CD4-positive, alpha-beta T cell treated with Interleukin-4 for 4 hours (primary cell): ENCODE results near the gene TENT4B.
"Not testable (repeated sequence)": the region's sequence is repeated elsewhere in the genome, so short reads cannot be mapped to it uniquely, and the experiment has no call there.

ENCODE experiments used
- DNase-seq: peaks from one replicate; pipeline ENCODE4 v3.0.0-alpha.2; 2020

The TENT4B gene

DNA sequence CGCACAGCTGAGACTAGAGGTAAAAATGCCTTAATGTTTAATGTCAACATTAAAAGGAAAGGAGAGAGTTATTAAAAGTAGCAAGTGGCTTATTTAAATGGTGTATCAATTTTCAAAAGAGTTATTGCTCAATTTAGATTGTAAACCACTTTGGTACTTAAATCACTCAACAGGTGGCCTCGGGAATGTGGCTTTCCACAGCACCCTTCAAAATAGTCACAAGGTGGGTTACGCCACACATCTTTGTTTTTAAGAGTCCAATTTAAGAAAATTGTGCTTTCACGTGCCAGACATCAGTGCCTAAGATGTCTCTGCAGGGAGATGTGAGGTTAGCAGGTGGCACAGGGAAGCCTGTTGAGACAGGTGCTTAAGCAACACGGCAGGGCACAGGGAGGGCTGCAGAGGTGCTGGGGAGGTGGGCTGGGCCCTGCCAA is 85.8 kb downstream of the TENT4B start:
- DNase-seq, result no peak

DNA sequence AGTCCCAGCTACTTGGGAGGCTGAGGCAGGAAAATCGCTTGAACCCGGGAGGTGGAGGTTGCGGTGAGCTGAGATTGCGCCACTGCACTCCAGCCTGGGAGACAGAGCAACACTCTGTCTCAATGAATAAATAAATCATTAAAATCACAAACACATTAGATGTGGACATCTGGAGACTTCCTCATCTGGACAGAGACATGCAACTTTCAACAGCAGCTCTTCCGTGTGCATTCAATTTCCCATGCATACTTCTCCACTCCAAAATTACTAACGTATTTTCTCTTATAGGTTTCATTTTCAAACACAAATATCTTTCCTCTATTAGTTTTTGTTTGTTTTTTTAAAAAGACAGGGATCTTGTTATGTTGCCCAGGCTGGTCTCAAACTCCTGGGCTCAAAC is 89.9 kb downstream of the TENT4B start:
- DNase-seq, result not testable (repeated sequence)

DNA sequence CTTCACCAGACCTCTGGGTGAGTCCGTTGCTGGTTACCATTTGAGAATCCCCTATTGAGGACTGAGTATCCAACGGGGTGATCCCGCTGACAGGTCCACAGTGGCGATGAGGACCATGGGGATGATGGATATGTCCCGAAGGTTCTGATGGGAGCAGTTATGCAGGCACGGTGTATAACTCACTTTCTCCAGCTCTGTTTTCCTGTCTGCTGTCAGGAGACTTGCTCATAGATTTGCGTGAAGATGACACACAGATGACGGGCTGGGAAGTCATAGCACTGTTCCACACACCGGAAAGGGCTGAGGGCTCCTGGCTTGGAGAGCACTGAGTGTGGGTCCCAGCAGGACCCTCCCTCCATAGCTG is 91.0 kb downstream of the TENT4B start:
- no peak for DNase-seq

DNA sequence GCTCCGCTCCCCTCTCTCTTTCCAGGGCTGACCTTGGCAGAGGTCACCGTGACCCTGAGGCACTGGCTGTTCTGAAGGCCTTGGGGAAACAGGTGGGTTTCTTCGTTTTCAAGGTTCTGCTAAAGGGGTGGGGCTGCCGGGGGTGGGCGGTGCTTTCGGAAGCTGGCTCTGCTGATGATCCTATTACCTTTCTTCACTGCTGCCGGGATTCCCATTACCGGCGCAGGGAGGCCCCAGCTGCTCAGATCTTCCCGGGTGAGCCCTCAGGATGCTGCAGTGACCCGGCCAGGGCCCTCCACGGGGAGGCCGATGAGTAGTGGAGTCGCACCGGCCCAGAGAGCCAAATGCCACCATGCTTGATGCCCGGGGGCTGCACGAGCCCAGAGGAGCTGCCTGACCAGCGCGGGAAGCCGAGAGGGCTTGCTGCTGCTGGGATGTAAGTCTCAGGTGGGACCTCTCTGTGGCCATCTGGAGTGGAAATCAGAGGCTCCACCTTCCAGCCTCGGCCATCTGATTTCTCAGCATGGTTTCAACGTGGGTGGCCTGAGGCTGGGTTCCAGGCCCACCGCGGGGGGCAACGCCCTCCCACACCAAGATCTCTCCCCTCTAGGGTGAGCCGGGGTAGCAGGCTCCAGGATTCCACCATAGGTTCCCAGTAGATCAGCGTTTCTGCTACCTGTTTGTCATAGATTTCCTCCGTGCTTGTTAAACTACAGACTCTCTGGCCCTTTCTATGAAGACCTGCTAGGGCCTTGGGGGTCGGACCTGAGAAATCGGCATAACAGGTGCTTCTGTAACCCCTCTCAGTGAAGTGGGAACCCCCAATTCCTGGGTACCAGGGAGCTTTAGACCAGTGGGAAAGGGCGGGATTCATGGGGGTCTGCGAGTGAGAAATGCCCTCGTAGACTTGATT is 91.7 kb downstream of the TENT4B start:
- no peak for DNase-seq

DNA sequence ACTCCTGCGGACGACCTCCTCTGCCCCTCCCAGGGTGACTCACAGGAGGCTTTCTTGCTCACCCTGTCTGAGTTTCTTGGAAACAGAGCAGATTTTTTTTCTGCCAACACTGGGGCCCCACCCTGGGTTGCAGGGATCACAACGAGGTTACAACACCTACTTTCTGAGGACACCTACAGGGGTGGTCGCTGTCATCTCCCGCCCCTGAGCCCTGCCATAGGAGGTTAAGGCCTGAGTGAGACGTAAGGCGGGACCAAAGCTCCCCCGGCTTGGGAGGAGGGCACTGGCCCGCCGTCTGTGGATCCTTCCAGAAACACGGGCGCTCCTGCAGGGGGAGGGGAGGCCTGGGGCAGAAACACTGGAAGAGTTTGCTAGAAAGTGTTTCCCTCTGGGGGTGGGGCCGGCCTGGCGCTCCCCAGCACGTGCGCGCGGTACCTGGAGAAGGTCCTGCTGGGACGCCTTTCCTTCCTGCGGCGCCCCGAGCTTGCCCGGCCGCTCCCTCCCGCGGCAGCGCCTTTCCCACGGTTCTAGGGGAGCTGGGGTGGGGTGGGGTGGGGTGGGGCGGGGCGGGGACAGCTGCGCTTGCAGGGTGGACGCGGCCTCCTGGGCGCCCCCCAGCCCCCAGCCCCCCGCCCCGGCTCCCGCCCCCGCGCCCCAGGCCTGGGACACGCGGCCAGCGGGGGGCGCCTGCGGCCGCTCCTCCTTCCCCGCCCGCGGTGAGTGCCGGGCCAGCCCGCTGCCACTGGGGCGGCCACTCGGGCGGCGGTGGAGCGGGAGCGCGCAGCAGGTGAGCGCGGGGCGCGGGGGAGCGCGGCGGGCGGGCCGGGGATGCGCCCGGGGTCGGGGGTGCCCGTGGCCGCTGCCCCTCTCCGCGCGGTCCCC is 92.6 kb downstream of the TENT4B start:
- peak; percentile 88 for DNase-seq

DNA sequence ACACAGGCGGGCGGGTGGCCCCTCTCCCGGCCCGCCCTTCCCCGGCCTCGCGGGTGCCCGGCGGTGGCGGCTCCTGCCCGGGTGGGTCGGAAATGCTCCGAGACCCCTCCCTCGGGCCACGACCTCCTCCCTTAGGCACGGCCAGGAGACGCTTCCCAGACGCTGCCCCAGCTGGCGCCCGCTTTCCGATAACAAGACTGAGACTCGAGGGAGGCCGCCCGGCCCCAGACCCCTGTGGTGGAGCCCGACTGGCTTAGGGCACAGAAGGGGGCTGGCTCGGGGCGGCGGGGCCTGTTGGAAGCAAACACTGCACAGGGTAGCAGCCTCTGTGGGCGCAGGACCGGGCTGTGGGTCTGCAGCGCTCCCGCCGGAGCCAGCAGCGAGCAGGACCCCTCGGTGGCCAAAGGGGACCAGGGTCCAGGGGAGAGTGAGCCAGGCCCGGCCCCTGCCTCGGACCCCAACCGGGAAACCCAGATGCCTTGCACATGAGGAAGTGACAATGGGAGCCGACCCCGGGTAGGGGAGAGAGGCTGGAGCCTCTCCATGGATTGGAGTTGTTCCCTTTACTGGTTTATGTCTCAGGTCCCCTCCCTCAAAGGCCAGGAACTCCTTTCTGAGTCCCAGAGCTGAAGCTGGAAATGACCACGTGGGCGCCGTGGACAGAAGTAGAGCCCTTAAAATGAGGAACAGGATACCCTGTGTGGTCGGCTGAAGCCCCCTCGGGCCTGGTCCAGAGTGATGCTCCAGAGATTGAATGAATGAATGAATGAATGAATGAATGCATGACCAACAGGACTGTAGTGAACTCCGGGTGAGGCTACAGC is 93.4 kb downstream of the TENT4B start:
- DNase-seq, result no peak

DNA sequence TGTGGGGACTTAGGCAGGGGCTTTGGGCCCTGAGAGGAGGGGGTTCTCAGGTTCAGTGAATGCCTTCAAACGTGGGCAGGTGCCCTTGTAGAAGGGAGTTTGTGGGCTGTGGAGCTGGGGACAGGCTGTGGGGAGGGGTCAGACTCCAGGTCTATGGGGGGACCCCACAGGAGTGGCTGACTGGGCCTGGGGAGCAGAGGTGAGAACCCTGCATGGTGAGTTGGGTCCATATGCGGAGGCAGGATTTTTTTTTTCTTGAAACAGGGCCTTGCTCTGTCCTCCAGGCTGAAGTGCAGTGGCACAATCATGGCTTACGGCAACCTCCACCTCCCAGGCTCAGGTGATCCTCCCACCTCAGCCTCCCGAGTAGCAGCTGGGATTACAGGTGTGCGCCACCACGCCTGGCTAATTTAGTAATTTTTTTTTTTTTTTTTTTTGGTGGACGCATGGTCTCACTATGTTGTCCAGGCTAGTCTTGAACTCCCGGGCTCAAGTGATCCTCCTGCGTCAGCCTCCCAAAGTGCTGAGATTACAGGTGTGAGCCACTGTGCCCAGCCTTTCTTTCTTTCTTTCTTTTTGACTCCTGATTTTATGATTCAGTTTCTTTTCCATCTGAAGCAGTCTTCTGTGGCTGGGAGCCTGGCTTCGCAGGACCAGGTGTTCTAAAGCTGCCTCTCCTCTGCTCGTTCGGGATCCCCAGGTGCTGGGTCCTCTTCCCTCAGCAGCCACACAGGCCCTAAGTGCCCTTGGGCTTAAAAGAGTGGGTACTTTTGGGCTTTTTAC is 94.2 kb downstream of the TENT4B start:
- no peak for DNase-seq

DNA sequence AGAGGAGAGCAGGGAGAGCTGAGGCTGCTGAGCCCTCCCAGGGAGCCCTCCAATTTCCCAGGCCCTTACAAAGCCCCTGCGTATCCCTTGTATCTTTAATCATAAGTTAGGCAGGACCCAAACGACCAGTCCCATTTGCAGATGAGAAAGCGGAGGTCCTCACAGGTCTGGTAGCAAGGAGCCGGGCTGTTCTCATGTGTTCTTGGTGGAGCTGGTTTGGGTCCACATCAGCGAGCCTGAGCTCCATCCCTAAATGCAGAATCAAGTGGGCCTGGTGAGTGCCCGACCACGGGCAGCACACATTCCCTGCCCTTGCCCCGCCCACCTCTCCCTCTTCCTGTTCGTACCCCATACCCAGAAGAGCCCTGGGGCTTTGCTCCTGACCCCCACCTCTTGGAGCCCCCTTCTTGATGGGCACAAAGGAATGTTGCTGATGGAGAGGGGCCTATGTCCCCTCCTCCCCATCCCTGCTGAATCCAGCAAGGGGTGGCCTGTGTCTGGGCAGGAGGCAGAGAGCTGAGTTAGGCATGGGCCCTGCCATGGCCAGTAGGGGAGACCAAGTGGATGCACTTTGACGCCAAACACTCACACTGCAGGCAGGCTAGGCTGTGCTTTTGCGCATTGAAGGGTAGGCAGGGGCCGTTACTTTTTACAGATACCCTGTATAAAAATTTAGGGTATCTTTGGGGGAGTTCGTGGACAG is 95.0 kb downstream of the TENT4B start:
- DNase-seq, result no peak

DNA sequence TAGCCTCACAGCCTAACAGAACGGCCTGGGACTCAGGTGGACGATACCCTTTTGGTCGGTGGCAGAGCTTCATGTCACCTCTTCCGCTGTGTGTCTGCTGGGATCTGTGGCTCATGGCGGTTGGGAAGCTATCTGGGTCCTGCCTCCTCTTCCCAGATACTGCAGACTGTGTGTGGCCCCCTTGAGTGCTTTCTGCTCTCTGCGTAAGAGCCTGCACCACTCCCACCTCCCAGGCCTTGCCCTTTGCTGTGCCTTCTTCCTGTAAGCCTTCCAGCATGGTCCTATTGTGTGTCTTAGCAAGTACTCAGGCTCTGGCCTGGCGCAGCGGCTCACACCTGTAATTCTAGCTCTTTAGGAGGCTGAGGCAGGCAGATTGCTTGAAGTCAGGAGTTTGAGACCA is 95.7 kb downstream of the TENT4B start:
- no peak for DNase-seq

DNA sequence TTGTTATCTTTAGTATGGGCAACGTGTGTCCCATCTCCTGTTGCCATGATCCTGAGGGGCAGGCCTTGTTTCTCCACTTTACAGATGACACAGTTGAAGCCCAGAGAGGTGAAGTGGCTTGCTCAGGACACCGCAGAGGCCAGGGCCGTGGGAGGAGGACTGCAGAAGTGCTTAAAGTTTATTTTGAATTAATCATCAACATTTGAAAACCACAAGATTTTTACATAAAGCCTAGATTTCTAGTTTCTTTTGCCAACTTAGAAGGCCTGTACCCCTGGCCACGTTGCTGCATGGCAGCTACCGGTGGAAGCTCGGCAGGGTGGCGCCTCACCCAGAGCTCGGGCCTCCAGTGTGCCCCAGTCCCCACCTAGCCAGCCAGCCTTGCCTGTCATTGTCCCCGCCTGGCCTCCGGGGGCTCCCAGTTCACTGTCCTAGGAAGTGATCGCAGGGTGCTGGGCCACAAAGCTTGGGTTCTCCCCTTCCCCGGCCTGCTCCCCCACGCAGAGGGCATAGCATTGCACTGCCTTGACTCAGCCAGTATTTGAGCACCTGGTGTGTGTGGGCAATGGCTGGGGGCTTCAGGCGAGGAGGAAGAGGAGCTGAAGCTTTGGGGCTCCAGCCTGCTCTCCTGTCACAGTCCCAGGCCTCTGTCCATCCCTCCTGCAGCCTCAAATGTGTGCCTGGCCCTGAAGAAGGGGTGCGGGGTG is 98.4 kb downstream of the TENT4B start:
- no peak for DNase-seq

DNA sequence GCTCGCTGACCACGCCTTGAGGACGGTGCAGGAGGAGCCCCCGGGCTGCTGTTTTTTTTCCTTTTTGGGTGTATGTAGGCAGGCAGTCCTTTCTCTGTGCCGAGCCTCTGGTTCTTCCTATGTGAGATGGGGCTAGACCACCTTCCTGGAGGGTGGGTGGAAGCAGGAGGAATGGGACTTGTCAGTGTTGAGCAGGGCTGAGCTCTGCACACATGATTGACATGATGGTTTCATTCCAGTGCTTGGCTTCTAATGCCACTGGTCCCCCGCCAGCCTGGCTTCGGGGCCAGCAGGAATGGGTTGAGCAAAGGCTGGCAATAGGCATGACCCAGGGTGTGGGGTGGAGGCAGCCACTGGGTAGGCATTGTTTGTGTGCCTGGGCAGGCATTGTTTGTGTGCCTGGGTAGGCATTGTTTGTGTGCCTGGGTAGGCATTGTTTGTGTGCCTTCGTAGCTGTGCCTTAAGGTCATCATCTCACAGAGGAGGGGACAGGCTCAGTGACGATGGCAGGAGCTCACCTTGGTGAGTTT is 99.0 kb downstream of the TENT4B start:
- DNase-seq, result no peak

DNA sequence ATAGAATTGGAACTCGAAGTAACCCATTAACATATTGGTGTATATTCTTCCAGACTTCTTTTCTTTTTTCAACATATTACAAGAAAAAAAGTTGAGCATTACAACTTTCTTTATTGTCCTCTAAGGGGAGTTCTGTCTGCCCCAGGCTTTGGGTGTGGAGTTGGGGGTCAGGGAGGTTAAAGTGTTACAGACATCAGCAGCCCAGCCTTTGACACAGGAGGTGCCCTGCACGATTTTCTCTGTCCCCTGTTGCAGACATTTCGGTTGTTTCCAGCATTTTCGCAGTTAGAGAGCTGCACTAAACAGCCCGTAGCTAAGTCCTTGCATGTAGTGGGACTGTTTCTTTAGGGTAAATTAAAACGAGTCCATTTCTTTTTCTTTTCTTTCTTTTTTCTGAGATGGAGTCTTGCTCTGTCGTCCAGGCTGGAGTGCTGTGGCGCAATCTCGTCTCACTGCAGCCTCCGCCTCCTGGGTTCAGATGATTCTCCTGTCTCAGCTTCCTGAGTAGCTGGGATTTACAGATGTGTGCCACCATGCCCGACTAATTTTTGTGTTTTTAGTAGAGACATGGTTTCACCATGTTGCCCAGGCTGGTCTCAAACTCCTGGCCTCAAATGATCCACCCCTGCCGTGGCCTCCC is 99.9 kb downstream of the TENT4B start:
- DNase-seq, result no peak

DNA sequence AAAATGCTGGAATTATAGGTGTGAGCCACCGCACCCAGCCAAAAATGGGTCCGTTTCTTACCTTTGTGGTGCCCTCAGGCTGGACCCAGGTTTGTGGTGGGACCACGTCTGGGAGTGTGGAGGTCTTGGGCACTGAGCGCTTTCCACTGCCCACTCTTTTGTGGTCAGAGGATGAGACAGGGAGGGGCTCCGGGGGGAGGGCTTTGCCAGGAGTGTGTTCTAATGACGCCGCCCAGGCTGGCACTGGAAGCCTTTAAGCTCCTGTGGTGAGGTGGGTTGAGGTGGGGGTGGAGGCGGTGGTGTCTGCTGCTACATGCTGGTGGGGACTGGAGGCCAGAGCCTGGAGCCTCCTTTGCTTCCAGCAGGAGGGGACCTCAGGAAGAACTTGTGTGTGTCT is 100.4 kb downstream of the TENT4B start:
- DNase-seq, result no peak

DNA sequence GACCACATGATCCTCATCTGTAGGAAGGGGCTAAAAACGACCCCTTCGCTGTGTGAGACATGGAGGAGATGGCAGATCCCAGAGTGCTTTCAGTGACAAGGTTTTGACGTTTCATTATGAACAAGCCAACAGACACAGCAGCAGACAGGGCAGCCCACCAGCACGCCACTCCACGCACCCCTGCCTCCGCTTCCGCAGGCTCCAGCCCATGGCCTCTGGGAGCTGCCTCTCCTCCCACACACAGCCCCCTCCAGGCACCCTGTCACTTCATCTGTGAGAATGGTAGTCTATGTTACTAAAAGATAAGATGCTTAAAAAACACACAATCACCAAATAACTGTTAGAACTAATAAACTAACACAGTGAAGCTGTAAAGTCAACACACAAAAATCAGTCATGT is 101.0 kb downstream of the TENT4B start:
- no peak for DNase-seq

DNA sequence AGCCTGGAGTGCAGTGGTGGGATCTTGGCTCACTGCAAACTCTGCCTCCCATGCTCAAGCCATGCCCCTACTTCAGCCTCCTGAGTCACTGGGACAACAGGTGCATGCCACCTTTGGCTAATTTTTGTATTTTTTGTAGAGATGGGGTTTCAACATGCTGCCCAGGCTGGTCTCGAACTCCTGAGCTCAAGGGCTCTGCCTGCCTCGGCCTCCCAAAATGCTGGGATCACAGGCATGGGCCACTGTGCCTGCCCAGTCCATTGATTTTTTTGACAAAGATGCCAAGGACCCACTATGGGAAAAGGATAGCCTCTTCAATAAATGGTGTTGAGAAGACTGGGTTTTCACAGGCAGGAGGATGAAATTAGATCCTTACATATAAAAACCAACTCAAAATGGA is 102.4 kb downstream of the TENT4B start:
- DNase-seq, result no peak

DNA sequence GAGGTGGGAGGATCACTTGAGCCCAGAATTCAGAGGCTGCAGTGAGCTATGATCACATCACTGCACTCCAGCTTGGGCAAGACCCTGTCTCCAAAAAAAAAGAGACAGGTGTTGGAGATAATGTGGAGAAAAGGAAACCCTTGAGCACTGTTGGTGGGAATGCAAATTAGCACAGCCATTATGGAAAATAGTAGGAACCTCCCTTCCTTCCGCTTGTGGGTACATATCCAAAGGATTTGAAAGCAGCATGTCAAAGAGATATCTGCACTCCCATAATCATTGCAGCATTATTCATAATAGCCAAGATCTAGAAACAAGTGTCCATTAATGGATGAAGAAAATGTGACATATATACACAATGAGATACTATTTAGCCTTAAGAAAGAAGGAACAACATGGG is 103.5 kb downstream of the TENT4B start:
- no peak for DNase-seq

DNA sequence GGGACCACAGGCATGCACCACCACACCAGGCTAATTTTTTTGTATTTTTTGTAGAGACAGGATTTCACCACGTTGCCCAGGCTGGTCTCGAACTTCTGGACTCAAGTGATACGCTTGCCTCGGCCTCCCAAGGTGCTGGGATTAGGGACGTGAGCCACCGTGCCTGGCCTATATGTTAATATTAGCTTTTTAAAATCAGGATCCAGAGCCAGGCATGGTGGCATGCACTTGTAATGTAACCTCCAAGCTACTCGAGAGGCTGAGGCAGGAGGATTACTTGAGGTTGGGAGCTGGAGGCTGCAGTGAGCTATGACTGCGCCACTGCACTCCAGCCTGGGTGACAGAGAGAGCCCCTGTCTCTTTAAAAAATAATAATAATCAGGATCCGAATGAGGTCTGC is 104.8 kb downstream of the TENT4B start:
- no peak for DNase-seq

DNA sequence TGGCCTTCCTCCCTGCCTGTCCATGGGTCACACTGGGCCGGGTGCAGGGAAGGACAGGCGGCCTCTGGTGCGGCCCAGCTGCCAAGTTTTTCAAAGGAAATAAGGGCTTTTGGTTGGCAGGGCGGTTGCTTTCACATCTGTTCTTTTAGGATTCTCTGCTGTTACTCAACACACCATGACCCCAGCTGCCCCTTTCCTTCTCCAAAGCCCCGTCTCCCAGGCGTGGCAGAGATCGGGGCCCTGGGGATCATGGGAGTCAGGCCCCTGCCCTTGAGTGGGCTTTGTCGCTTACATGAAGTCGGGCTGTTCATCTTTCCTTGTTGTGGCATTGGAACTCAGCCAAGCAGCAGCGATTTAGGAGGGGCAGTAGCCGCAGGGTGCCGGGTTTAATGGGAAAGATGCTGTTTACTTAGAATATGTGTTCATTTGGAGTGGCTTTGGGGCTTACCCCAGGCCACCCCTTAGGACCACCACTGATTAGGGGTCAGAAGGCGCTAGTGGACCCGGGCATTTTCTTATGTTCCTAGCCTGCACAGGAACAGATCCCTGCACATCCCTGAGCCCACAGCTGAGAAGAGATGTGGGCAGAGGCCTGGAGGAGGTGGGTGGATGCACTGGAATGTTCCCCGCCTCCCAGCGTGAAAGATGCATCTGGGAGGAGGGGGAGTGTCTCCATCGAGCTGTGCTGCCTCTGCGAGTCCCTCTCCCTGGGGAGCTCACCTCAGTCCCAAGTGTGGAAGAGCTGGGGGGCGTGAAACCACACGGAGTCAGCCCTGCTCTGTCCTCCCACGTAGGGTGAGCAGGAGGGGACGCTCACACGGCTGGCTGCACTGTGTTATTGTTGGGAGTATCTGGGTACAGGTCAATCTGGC is 106.5 kb downstream of the TENT4B start:
- no peak for DNase-seq
